Endothelial cell of umbilical vein (primary cell): ENCODE results near the gene GPR26. TPM values are rescaled to one million over a fixed set of nuclear protein-coding genes. Genes with fewer than 3 reads are reported as not detected.

Source experiments
- BruUV-seq: library from RNA; stranded (reverse); fragments of 400-500 nt; replicated peaks from 2 replicates; lab custom pipeline; 2021; lab: Mats Ljungman, UMichigan
- CTCF ChIA-PET: fragments of 300-600, 350-600 bp; sonication (Branson Sonifier 250); formaldehyde crosslinking; loops from one replicate; lab custom pipeline; 2021; ENCODE audit warnings: antibody characterized with exemption, inconsistent platforms; lab: Charles Lee
- POLR2A ChIA-PET: fragments of 300-600, 350-600 bp; sonication (Branson Sonifier 250); formaldehyde crosslinking; loops from one replicate; lab custom pipeline; 2021; ENCODE audit warnings: antibody characterized with exemption, inconsistent platforms; lab: Charles Lee
- DNase-seq: peaks from one replicate; pipeline ENCODE4 v3.0.0-alpha.2; 2011; ENCODE audit warnings: low read depth, low spot score
- FAIRE-seq: peaks from 2 replicates; lab custom pipeline; 2011; peaks lifted over from hg19 to GRCh38; lab: Jason Lieb, UNC
- H2AFZ ChIP-seq: 2 replicates; pipeline ENCODE4 v1.6.0; 2012; ENCODE audit warnings: low read depth, low read length, control low read depth, inconsistent platforms
- H3K27ac ChIP-seq: 2 replicates; pipeline ENCODE4 v1.5.1; 2011; ENCODE audit warnings: low read depth, mild to moderate bottlenecking, control low read depth, low read length, moderate library complexity; ENCODE audit not compliant: insufficient read depth
- H3K27me3 ChIP-seq, 2 experiments: 2 replicates each; pipeline versions ENCODE4 v1.6.0 to v1.6.1; 2011; ENCODE audit warnings: low read length in 2 of 2, mixed read lengths in 1 of 2; ENCODE audit not compliant: control insufficient read depth in 2 of 2, insufficient read depth in 2 of 2
- H3K36me3 ChIP-seq, 2 experiments: 2 replicates in 1 of 2; 3 replicates in 1 of 2; pipeline ENCODE4 v1.5.1; 2011; ENCODE audit warnings: low read length in 2 of 2, mild to moderate bottlenecking in 1 of 2, moderate library complexity in 1 of 2; ENCODE audit not compliant: control insufficient read depth in 2 of 2, insufficient read depth in 2 of 2; ENCODE audit errors: extremely low read depth in 1 of 2
- H3K4me1 ChIP-seq: 3 replicates; pipeline ENCODE4 v1.5.1; 2011; ENCODE audit warnings: mild to moderate bottlenecking, low read length; ENCODE audit not compliant: control insufficient read depth, insufficient read depth; ENCODE audit errors: extremely low read depth
- H3K4me2 ChIP-seq: 2 replicates; pipeline ENCODE4 v1.6.1; 2011; ENCODE audit warnings: low read length, control low read depth, mixed read lengths; ENCODE audit not compliant: insufficient read depth
- H3K4me3 ChIP-seq, 3 experiments: fragments of 200-600 bp in 1 of 3; sonication (generic), shearing (Covaris generic) in 1 of 3; replicated peaks in 1 of 3; 2 replicates each; pipeline ENCODE4 v1.5.1; 2011 to 2016; ENCODE audit warnings: control low read depth in 3 of 3, low read length in 3 of 3, mild to moderate bottlenecking in 2 of 3, inconsistent platforms in 1 of 3, low read depth in 1 of 3, moderate library complexity in 1 of 3; ENCODE audit not compliant: insufficient read depth in 1 of 3
- H3K79me2 ChIP-seq: 2 replicates; pipeline ENCODE4 v1.6.0; 2012; ENCODE audit warnings: low read length, inconsistent platforms; ENCODE audit not compliant: control insufficient read depth, insufficient read depth
- H3K9ac ChIP-seq: replicated peaks from 2 replicates; pipeline ENCODE3; 2011; ENCODE audit warnings: low read length, control low read depth; ENCODE audit not compliant: insufficient read depth; ENCODE audit errors: extremely low read depth
- H3K9me1 ChIP-seq: replicated peaks from 3 replicates; pipeline ENCODE4 v1.6.0; 2011; ENCODE audit warnings: mild to moderate bottlenecking, low read length; ENCODE audit not compliant: control insufficient read depth, insufficient read depth; ENCODE audit errors: extremely low read depth
- H3K9me3 ChIP-seq: replicated peaks from 2 replicates; pipeline ENCODE4 v1.5.1; 2012; ENCODE audit warnings: low read length, inconsistent platforms; ENCODE audit not compliant: control insufficient read depth, insufficient read depth
- H4K20me1 ChIP-seq: replicated peaks from 2 replicates; pipeline ENCODE3; 2011; ENCODE audit warnings: mild to moderate bottlenecking, low read length; ENCODE audit not compliant: control insufficient read depth, insufficient read depth; ENCODE audit errors: extremely low read depth
- CTCF ChIP-seq, 2 donors: IDR thresholded peaks; 1 replicate in 1 of 2; 2 replicates in 1 of 2; pipeline ENCODE4 v1.5.1; 2011; ENCODE audit warnings: low read length in 2 of 2, mild to moderate bottlenecking in 2 of 2, moderate library complexity in 2 of 2, control low read depth in 1 of 2, inconsistent platforms in 1 of 2, low read depth in 1 of 2; ENCODE audit not compliant: insufficient read depth in 1 of 2; ENCODE audit errors: extremely low read depth in 1 of 2
- EZH2 ChIP-seq: IDR thresholded peaks from 2 replicates; pipeline ENCODE4 v1.6.1; 2012; ENCODE audit warnings: borderline replicate concordance, low read depth, mild to moderate bottlenecking, moderate library complexity, low read length, inconsistent platforms; ENCODE audit not compliant: severe bottlenecking
- FOS ChIP-seq: IDR thresholded peaks from 2 replicates; pipeline ENCODE4 v1.6.1; 2011; ENCODE audit warnings: mild to moderate bottlenecking, low read length, moderate library complexity, borderline replicate concordance; ENCODE audit not compliant: insufficient read depth
- GATA2 ChIP-seq: IDR thresholded peaks from 2 replicates; pipeline ENCODE4 v1.7.0; 2011; ENCODE audit warnings: low read depth, mild to moderate bottlenecking, moderate library complexity, mixed read lengths, low read length; ENCODE audit not compliant: insufficient read length, insufficient read depth
- JUN ChIP-seq: IDR thresholded peaks from 2 replicates; pipeline ENCODE4 v1.6.1; 2011; ENCODE audit warnings: borderline replicate concordance, low read depth; ENCODE audit not compliant: insufficient read length, insufficient read depth
- MAX ChIP-seq: IDR thresholded peaks from 2 replicates; pipeline ENCODE4 v1.6.1; 2011; ENCODE audit not compliant: insufficient read depth, insufficient read length
- POLR2A ChIP-seq: IDR thresholded peaks from 2 replicates; pipeline ENCODE4 v1.6.1; 2012; ENCODE audit warnings: low read depth, mild to moderate bottlenecking, control low read depth, low read length
- dilution Hi-C: fragments of 300-500 bp; cut with MboI; formaldehyde crosslinking; loops from one replicate; pipeline ENCODE4 v1.15.0; 2019; ENCODE audit warnings: low sequenced_read_pairs; ENCODE audit not compliant: extremely low pct_ligation_motif_present
- intact Hi-C: fragments of 100-400 bp; cut with micrococcal nuclease; formaldehyde crosslinking; loops from one replicate; pipeline ENCODE4 v1.10.0; 2022
- polyA plus RNA-seq, 4 experiments: library from polyadenylated mRNA; depleted of rRNA in 3 of 4; stranded (reverse) in 3 of 4; unstranded in 1 of 4; fragments of >200 nt; gene quantifications; 2 replicates each; pipeline versions ENCODE4 v1.2.1 to v1.2.3, GENCODE V29; 2011 to 2012; ENCODE audit warnings: missing spikeins in 1 of 4
- total RNA-seq: library from RNA; stranded (reverse); gene quantifications from 2 replicates; pipeline ENCODE4 v1.2.3, GENCODE V29; 2021

The GPR26 gene
- total and polyA plus RNA-seq, 2 donors (not counting 3 experiments of a cell fraction or from before 2014, with no cell fraction given): not detected

GRCh38 chr10:123621492-123621891, 44.7 kb upstream of the GPR26 start:
- CTCF ChIA-PET: no interaction called here
- dilution Hi-C loops (no loop called here), intact Hi-C loops (no loop called here)
- DNase-seq (no peak), FAIRE-seq (no peak)
- H3K79me2 ChIP-seq: no peaks in the 10 kb centered on the region
- H3K36me3 ChIP-seq: no peaks in the 10 kb centered on the region
- H3K4me1 ChIP-seq: no peaks in the 10 kb centered on the region
- no peak overlapping the region for H3K27ac ChIP-seq
- POLR2A ChIA-PET: no interaction called here
- H3K27me3 ChIP-seq: no peaks in the 10 kb centered on the region
- no peaks in the 10 kb centered on the region for H3K9me1 ChIP-seq
- H3K9ac ChIP-seq: no peak overlapping the region
- H3K4me2 ChIP-seq: no peak overlapping the region
- H2AFZ ChIP-seq: no peak overlapping the region
- H3K9me3 ChIP-seq: no peaks in the 10 kb centered on the region
- H3K4me3 ChIP-seq: no peak overlapping the region
- TF ChIP-seq GATA2: no peak
- TF ChIP-seq FOS: no peak
- no peak for TF ChIP-seq CTCF (IDR thresholded peaks at IDR 0.05; ENCODE audit: extremely low read depth in 1 of 2, insufficient read depth in 1 of 2, low read depth in 1 of 2, low read length in 2 of 2)
- no peak for TF ChIP-seq JUN
- TF ChIP-seq EZH2: no peak
- TF ChIP-seq POLR2A: no peak
- no peak for TF ChIP-seq MAX
- BruUV-seq: no TSS peak
- no peaks in the 10 kb centered on the region for H4K20me1 ChIP-seq
